Fibroblast of peridontal ligament (primary cell): ENCODE measurements around the gene TNFRSF6B.
A peak's percentile ranks its signal among the peaks of the same experiment; 100 is the strongest.
"Not testable (repeated sequence)": the region's sequence is repeated elsewhere in the genome, so short reads cannot be mapped to it uniquely, and the experiment has no call there.

Source experiments
- DNase-seq: peaks from one replicate; pipeline ENCODE4 v3.0.0-alpha.2; 2010; ENCODE audit errors: extremely low read depth

TNFRSF6B gene, protein sequence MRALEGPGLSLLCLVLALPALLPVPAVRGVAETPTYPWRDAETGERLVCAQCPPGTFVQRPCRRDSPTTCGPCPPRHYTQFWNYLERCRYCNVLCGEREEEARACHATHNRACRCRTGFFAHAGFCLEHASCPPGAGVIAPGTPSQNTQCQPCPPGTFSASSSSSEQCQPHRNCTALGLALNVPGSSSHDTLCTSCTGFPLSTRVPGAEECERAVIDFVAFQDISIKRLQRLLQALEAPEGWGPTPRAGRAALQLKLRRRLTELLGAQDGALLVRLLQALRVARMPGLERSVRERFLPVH

GRCh38 chr20:63696628-63697356 lies at the start of gene TNFRSF6B:
TSS of gene TNFRSF6B (plus strand) at chr20:63696652. CDS start at chr20:63696768, 116 bp downstream.
- DNase-seq = no peak

DNA sequence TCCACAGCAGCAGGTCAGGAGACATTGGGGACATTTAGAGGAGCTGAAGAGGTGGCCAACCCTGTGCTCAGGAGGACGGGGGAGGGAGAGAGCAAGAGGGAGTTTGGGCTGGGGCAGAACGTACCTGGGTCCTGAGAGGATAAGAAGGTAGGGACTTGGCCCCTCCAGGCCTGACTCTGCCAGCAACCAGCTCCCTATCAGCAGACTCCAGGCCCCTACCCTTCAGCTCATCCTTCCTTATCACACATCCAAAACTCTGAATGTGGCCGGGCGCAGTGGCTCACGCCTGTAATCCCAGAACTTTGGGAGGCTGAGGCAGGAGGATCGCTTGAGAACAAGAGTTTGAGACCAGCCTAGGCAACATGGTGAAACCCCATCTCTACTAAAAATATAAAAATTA lies 48.3 kb upstream of the TNFRSF6B start:
- no peak for DNase-seq

- no peak for DNase-seq
Observed at GRCh38 chr20:63648895-63649589, 47.4 kb upstream of the TNFRSF6B start.

- not testable (repeated sequence) for DNase-seq
Observed at GRCh38 chr20:63650486-63650885, 46.0 kb upstream of the TNFRSF6B start.

DNA sequence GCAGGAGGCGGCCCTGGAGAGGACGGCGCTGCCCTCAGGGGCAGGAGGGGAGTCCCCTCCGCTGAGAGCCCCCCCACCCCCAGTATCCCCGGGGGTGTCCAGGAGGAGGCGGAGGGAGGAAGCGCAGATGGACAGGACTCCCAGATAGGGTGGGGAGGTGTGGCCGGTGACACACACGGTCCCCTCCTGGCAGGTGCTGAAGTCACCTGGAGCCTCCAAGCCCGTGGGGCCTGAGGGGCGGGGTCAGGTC lies 44.6 kb upstream of the TNFRSF6B start:
- no peak for DNase-seq

DNA sequence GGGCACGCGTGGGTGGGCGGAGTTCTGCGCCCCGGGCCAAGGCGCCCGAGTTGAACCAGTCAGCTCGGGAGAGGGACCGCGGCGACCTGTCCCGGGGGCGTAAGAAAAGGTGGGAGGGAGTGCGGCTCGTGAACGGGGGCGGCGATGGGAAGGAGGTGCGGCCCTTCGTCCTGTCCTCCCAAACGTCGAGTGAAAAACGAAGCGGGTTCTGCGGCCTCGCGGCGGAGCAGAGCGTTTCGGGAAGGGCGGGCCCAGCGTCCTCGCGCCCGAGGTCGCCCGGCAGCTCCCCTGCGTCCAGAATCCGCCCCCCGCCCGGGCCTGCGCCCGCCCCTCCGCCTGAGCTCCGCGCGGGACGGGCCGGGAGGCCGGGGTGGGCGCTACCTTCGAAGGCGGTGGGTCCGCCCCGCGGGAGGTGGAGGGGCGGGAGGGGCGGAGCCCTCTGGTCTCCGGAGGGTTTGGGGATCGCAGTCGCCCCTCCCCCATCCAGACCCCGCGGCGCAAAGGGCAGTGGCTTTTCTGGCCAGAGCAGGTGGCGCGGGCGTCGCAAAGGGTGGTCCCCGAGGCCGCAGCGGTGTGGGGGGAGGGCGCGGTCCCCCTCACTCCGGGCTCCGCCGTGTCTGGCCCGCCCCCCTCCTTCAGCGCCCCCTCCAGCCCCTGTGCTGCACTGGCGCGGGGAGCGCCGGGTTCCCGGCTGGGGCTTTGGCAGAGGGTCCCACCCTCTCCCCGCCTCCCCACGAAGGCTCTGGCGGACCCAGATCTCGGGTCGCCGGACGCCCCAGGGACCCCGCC lies 44.1 kb upstream of the TNFRSF6B start:
- no peak for DNase-seq

GRCh38 chr20:63653041-63653973 lies 43.1 kb upstream of the TNFRSF6B start, which contains the start of gene STMN3:
TSS of gene STMN3 (minus strand) at chr20:63653424. CDS start at chr20:63653345, 79 bp downstream.
- DNase-seq = peak; percentile 76

GRCh38 chr20:63653974-63654668 lies 42.3 kb upstream of the TNFRSF6B start:
- DNase-seq = no peak

DNA sequence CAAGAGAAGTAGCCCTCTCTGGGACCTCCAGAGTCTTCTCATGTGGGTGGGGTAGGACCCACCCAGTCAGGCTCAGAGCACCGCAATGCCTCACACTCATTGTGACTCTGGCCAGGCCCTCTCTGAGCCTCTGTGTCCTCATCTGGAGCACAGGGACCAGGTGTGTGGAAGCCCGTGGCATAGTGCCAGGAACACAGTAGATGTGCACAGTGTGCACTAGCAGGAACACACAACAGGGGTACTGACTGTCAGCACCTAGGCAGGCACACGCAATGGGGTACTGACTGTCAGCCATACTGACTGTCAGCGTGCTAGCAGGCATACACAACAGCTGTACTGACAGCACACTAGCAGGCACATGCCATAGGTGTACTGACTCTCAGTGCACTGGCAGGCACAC lies 41.2 kb upstream of the TNFRSF6B start:
- no peak for DNase-seq

- DNase-seq = no peak
Observed at GRCh38 chr20:63656451-63656850, 40.0 kb upstream of the TNFRSF6B start.

- no peak for DNase-seq
Observed at GRCh38 chr20:63657260-63657936, 39.1 kb upstream of the TNFRSF6B start.

DNA sequence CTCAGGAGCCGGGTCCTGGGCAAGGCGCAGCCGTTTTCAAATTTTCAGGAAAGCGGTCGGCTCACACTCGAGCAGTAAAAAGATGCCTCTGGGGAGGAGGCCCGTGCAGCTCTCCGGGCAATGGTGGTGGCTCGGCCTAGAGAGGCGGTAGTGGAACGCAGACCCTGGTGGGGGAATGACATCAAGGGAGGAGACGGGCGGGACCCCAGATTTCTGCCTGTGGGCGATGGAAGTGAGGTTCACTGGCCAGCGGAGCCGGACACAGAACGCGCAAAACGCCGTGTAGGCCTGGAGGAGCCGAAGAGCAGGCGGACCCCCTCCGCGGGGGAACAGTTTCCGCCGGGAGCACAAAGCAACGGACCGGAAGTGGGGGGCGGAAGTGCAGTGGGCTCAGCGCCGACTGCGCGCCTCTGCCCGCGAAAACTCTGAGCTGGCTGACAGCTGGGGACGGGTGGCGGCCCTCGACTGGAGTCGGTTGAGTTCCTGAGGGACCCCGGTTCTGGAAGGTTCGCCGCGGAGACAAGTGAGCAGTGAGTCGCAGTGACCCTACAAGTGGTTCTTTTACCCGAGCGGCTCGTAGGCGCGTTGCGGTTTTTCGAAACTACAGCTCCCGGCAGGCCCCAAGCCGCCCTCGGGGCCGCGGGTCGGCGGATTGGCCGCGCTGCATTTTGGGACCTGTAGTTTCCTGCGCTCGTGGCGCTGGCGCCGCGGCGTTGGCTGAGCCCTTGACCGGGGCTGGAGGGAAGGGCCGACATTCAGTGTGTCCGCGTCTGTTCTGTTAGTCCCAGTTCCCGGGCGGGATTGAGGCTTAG lies 38.3 kb upstream of the TNFRSF6B start, which contains the start of gene RTEL1:
Gene RTEL1, plus strand, starts transcription at position 376 of the 812 bp plus-strand sequence. CDS start 1,091 bp downstream, outside the sequence.
- DNase-seq = peak; percentile 89

DNA sequence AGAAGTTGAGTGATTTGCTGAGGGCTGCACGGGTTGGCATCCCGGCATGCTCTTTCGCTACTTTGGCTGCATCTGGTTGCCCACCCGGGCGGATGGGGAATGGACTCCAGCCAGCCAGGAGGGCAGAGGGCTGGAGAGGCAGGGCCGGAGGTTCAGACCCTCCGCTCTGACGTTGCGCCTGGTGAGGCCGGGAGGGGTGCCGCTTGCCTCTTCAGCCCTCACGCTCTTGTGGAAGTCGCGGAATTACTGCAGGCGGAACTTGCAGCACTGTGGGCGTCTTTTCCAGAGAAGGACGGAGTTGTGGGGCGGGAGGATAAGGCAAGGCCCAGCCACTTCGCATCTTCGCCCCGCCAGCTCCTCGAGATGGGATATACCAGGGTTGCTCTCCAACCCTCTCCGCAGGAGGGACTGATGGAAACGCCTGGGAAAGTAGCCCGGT lies 37.7 kb upstream of the TNFRSF6B start:
- DNase-seq = peak; percentile 50

GRCh38 chr20:63659370-63659769 lies 37.1 kb upstream of the TNFRSF6B start:
- no peak for DNase-seq

DNA sequence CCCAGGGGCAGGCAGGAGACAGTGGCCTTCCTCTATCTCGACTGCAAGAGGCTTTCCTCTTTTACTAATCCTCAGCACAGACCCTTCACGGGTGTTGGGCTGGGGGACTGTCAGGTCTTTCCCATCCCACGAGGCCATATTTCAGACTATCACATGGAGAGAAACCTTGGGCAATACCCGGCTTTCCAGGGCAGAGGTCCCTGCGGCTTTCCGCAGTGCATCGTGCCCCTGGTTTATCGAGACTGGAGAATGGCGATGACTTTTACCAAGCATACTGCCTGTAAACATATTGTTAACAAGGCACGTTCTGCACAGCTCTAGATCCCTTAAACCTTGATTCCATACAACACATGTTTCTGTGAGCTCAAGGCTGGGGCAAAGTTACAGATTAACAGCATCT lies 36.3 kb upstream of the TNFRSF6B start:
- DNase-seq = not testable (repeated sequence)

DNA sequence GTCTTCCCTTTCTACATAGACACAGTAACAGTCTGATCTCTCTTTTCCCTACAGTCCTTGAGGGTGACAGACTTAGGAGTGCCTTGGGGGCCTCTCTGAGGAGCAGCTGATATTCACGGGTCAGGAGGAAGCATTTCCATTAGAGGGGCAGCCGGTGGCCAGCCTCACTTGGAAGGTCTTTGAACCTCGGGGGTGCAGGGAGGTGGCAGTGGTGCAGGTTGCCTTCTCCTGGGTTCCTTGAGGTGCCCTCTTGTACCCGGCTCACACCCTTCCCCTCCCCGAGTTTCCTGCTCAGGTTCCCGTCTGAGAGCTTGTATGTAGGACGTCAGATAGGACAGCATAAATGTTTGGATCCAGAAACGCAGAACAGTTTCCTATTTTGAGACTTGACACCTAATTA lies 35.8 kb upstream of the TNFRSF6B start:
- DNase-seq = no peak

- no peak for DNase-seq
Observed at GRCh38 chr20:63661108-63661507, 35.3 kb upstream of the TNFRSF6B start.

DNA sequence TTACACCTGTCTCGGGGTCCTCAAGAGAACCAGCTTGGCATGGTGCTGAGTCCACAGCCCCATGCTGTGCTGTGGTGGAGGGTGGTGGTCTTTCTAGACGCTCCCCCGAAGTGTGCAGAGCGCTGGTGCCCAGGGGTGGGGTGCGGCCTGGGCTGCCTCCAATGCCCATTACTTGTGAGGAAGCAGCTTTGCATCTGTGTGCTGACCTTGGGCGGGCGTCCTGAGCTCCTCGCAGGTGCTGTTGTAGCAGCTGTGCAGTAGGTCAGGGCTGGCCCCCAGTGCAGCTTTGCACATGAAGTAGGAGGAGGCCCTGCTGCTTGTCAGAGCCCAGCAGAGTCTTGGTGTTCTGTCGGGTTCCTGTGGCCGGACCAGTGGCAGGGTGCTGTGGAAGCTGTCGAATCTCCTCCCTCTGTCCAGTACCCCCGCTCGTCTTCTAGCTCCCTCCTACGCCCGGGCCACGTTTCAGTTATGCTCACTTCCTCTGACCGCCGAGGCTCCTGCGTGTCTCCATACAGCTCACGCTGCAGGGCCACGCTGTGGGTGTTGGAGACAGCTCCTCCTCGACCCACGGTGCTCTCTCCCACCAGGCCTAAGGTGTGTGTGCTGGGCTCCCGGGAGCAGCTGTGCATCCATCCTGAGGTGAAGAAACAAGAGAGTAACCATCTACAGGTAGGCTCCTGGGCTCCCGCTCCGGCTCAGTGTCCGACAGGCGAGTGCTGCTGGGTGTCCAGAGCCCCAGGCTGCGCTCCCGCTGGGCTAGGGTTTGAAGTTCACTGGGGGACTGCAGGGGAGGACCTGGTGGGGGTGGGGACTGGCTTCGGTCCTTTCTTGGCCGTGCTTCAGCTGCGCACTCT lies 34.3 kb upstream of the TNFRSF6B start:
- DNase-seq = no peak
